ENCODE results near the gene WAPL. TPM values are rescaled to one million over a fixed set of nuclear protein-coding genes. Genes with fewer than 3 reads are reported as not detected.

The WAPL gene
- total RNA-seq, 3 donors from 2014 or later = 39.8 to 65.0 (median 49.5) TPM

- Histone ChIP-seq H3K9me3 (no peaks in the 10 kb centered on the region), H3K27me3 (peaks cover 3 to 14% of the 10 kb centered on the region in 2 donors), H3K4me3 (no peak overlapping the region), H3K36me3 (no peaks in the 10 kb centered on the region), H3K27ac (no peak overlapping the region), H3K4me1 (no peaks in the 10 kb centered on the region)
- no peak for DNase-seq (ENCODE audit: low spot score in 2 of 2)
- intact Hi-C loops (cut with DNase I; ENCODE audit: low total_unique reads) = no loop called here
- TF ChIP-seq POLR2AphosphoS5 (IDR thresholded peaks at IDR 0.05) = no peak
- no peak for TF ChIP-seq POLR2A (IDR thresholded peaks at IDR 0.05)
- TF ChIP-seq CTCF (IDR thresholded peaks at IDR 0.05) = no peak
Observed at GRCh38 chr10:86392723-86393094, 128.9 kb downstream of the WAPL start.

GRCh38 chr10:86391986-86392722, 129.4 kb downstream of the WAPL start:
- TF ChIP-seq POLR2A (IDR thresholded peaks at IDR 0.05) = no peak
- no peak for TF ChIP-seq POLR2AphosphoS5 (IDR thresholded peaks at IDR 0.05)
- TF ChIP-seq CTCF (IDR thresholded peaks at IDR 0.05) = no peak
- H3K27me3 ChIP-seq = peaks cover 3 to 16% of the 10 kb centered on the region in 2 donors
- intact Hi-C loops (cut with DNase I; ENCODE audit: low total_unique reads) = no loop called here
- no peaks in the 10 kb centered on the region for H3K36me3 ChIP-seq
- H3K4me3 ChIP-seq = no peak overlapping the region
- H3K4me1 ChIP-seq = no peaks in the 10 kb centered on the region
- DNase-seq (ENCODE audit: low spot score in 2 of 2) = no peak
- no peaks in the 10 kb centered on the region for H3K9me3 ChIP-seq
- H3K27ac ChIP-seq = no peak overlapping the region

GRCh38 chr10:86391236-86391840, 130.3 kb downstream of the WAPL start:
- Histone ChIP-seq H3K36me3 (no peaks in the 10 kb centered on the region), H3K27me3 (peaks cover 3 to 16% of the 10 kb centered on the region in 2 donors), H3K4me1 (no peaks in the 10 kb centered on the region), H3K27ac (no peak overlapping the region), H3K9me3 (no peaks in the 10 kb centered on the region), H3K4me3 (no peak overlapping the region)
- no peak for TF ChIP-seq CTCF (IDR thresholded peaks at IDR 0.05)
- TF ChIP-seq POLR2A (IDR thresholded peaks at IDR 0.05) = no peak
- TF ChIP-seq POLR2AphosphoS5 (IDR thresholded peaks at IDR 0.05) = no peak
- no peak for DNase-seq (ENCODE audit: low spot score in 2 of 2)
- intact Hi-C loops (cut with DNase I; ENCODE audit: low total_unique reads) = no loop called here

- Histone ChIP-seq H3K27me3 (peaks cover 3 to 16% of the 10 kb centered on the region in 2 donors), H3K4me1 (no peaks in the 10 kb centered on the region), H3K9me3 (no peaks in the 10 kb centered on the region), H3K4me3 (no peak overlapping the region), H3K27ac (no peak overlapping the region), H3K36me3 (no peaks in the 10 kb centered on the region)
- TF ChIP-seq POLR2AphosphoS5 (IDR thresholded peaks at IDR 0.05) (no peak), CTCF (IDR thresholded peaks at IDR 0.05) (no peak), POLR2A (IDR thresholded peaks at IDR 0.05) (no peak)
- intact Hi-C loops (cut with DNase I; ENCODE audit: low total_unique reads) = no loop called here
- DNase-seq (ENCODE audit: low spot score in 2 of 2) = peak in 1 of 2 donors; percentile 34
Observed at GRCh38 chr10:86390337-86391120, 131.1 kb downstream of the WAPL start.

Measured in breast epithelium (tissue), 4 donors.